NCI-H2196 (cell line): ENCODE data around the gene KCNK13.
"Not testable (repeated sequence)": the region's sequence is repeated elsewhere in the genome, so short reads cannot be mapped to it uniquely, and the experiment has no call there.

Experiments
- DNase-seq: peaks from one replicate; lab custom pipeline; 2025; ENCODE audit not compliant: unreplicated experiment; lab: John Stamatoyannopoulos, UW

The KCNK13 gene

DNA sequence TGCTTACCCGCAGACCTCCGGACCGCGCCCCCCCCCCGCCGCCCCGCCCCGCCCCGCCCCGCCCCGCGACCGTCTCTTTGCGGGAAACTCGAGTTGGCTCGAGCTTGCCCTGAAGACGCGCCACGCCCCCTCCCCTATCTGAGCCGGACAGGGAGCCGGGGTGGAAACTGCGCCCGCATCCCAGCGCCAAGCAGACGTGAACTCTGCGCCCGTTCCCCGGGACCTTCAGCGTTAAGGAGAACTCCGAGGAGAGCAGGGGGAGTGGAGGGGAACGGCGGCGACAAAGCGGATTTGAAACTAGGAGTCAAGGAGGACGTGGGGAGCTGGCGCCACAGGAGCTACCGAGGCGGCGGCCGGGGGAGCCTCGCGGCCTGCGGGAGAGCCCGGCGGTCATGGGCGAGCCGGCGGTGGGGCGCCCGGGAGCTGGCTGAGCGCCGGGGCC is at the start of gene KCNK13:
TSS of gene KCNK13 (plus strand) at position 310 of the 442 bp plus-strand sequence. CDS start 212 bp downstream, outside the sequence.
- DNase-seq, result no peak

DNA sequence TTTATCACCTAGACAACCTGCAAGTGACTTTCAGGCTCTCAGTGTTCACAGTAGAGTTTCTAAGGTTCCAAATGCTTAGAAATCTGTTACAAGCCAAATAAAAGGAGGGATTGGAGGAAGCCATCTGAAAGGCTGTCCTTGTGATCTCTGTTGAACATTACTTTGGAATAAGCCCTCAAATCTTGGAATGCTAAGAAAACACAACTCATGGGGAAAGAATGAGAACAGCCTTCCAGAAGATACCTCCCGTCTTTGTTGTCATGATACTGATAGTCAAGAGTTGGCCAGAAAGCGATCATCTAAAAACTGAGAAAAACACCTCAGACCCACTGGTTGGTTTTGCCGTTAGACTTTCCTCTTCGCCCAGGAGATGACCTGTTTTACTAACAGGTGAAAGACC is 44.4 kb upstream of the KCNK13 start:
- DNase-seq, result no peak

DNA sequence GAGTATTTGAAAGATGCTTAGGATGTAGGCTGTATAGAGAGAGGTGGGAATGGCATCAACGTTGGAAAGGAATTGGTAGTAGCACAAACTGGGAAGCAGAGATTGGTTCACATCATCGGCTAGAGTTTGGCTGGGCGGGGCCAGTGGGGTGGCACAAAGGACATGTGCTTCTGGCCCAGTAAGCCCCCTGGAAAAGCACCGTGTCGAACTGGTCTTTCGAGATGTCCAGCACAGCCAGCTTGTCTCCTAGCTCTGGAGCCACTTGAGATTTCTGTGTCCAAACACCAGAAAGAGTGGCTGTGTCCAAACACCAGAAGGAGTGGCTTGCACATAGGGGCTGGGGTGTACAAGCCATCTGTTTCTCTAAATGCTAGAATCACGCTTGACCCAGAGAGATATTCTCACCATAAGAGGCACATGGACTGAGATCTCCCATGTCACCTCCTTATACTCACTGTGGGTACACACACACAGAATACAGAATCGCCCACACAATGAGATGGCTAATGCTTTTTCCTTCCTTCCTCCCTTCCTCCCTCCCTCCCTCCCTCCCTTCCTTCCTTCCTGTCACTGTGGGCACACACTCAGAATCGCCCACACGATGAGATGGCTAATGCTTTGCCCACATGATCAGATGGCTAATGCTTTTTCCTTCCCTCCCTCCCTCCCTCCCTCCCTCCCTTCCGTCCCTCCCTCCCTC is 41.8 kb upstream of the KCNK13 start:
- DNase-seq, result no peak

DNA sequence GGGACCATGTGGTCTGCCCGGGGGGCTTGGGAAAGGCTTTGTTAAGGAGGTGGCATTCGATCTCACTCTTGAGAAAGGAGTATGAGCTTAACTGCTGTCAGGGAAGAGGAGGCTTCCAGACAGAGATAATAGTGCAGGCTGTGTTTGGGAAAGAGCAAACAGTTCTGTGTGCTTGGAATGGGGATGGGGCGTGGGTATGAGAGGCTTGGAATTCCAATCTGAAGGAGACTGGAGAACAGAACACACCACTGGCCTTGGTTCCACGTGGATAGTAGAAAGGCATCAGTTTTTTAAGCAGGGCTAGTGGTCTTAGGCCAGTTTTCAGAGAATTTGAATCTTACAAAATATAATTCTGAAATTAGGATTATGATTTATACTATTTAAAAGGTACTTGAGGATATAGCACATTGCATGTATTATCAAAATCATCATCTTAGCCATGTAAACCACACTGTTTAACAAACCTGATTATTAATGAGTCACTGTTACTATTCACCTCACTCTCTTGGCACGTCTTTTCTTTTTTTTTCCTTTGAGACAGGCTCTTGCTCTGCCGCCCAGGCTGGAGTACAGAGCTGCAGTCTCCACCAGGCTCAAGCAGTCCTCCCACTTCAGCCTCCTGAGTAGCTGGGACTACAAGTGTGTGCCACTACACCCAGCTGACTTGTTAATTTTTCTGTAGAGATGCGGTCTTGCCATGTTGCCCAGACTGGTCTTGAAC is 38.5 kb upstream of the KCNK13 start:
- no peak for DNase-seq

DNA sequence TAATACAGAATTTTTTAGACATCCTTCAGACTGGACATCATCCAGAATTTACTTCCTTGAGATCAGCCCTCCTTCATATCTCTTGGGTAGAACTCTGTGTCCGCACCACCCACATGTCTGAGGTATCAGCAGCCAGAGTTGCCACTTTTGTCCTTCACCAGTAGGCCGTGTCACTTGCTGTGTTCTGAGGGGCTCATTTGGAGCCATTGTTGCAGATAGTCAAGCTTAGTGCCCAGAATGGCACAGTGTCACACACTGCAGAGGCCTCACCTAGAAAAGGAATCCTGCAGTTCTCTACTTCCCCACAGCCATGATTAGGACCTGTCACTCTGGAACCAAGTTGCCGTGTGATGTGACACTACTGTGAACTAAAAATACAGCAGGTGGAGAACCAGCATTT is 36.9 kb upstream of the KCNK13 start:
- no peak for DNase-seq

DNA sequence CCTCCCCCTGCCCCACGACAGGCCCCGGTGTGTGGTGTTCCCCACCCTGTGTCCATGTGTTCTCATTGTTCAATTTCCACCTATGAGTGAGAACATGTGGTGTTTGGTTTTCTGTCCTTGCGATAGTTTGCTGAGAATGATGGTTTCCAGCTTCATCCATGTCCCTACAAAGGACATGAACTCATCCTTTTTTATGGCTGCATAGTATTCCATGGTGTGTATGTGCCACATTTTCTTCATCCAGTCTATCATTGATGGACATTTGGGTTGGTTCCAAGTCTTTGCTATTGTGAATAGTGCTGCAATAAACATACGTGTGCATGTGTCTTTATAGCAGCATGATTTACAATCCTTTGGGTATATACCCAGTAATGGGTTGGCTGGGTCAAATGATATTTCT is 35.2 kb upstream of the KCNK13 start:
- not testable (repeated sequence) for DNase-seq

DNA sequence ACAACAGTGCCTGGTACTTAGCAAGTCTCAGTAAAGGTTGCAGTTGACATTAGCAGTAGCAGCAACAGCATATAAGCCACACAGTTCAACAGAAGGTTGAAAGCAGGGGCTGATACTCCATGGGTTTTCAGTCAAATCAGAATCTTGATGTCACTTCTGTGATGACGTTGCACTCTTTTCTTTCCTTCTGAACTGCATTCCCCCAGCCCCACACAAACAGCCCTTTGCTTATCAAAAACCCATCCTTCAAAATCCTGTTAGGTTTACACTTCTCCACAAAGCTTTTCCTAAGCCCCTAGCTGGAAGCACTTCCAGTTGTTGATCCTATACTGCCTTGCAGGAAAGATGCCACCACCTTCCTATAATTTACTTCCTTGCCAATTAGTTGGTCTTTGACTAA is 34.0 kb upstream of the KCNK13 start:
- DNase-seq, result no peak

DNA sequence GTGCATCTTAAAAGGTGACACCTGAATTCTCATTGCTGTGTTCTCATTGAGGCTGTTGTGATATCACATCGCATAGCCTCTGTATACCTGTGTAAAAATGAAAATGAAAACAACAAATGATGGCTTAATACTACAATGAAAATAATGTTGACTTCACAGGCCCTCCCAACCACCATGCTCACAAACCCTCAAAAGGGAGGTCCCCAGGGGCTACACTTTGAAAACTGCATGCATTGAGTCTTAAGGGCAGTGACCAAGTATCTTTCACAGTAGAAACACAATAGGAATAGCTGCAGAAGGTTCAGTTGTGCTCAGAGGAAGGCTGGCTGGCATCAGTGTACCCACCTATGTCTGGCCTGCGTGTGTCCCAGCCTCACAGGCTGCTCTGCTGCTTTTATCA is 27.6 kb upstream of the KCNK13 start:
- no peak for DNase-seq

DNA sequence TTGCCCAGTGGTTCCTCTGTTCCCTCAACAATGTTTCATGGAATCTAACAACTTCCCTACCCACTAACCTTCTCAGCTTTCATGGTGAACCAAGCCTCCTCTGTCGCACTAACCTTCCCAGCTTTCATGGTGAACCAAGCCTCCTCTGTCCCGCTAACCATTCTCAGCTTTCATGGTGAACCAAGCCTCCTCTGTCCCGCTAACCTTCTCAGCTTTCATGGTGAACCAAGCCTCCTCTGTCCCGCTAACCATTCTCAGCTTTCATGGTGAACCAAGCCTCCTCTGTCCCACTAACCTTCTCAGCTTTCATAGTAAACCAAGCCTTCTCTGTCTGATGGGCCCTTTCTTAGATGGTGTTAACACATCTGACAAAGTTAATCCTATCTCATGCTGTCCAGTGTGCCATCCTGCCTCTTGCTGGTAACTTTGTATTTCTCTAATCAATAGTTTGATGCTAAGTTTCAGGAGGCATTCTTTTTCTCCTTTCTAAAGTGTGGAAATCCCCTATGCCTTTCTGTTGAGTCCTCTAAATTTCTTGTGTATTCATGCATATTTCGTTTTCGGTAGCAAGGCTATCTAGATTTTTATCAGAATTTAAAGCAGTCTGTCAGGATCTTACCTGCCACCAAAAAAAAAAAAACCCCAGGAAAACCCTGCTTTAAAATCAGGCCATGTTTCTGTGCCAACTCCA is 26.8 kb upstream of the KCNK13 start:
- no peak for DNase-seq

DNA sequence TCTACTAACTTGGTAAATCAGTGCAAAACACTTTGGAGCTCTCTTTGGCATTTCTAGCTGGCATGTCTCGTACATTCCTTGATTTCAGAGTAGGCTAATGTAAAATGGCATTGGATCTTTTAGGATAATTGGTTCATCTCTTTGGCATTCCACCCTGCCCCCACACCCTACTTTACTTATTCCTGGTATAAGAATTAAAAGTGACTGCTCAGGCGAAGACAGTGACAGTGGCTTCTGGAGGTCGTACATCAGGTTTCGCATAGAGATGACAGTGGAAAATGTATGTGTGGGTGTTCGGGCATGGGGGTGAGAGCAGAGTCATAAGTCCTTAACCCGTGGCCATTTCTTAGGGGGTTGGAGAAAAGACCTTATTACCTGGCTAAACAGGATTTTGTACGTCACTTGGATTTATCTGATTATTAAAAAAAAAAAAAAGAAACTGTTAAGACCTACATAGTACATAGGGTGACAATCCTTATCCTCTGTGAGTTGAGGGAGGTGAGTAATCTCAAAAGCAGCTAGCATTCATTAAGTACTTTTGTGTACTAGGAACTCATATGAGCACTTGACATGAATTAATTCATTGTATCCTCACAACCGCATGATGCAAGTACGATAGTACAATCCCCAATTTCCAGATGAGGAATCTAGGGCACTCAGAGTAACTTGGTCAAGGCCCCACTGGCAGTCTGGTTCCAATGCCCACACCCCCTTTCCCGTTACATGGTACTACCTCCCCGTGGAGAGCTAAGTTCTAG is 22.4 kb upstream of the KCNK13 start:
- no peak for DNase-seq

DNA sequence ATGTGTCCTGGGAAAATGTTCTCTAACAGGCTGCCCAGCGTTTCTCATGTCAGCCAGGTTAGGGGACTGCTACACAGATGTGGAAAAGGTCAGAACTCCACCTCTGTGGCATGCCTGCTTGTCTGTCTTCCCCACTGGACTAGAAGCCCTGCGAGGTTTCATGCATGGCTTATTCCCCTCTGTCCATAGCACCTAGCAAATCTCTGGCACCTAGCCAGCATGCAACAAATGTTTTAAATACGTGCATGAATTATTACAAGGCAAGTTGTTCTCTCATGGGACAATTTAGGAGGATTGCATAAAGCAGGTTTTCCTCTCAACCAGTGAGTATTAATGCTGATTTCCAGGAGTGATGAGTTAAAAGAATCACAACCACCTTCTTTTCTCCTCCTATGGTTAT is 21.4 kb upstream of the KCNK13 start:
- DNase-seq, result no peak

DNA sequence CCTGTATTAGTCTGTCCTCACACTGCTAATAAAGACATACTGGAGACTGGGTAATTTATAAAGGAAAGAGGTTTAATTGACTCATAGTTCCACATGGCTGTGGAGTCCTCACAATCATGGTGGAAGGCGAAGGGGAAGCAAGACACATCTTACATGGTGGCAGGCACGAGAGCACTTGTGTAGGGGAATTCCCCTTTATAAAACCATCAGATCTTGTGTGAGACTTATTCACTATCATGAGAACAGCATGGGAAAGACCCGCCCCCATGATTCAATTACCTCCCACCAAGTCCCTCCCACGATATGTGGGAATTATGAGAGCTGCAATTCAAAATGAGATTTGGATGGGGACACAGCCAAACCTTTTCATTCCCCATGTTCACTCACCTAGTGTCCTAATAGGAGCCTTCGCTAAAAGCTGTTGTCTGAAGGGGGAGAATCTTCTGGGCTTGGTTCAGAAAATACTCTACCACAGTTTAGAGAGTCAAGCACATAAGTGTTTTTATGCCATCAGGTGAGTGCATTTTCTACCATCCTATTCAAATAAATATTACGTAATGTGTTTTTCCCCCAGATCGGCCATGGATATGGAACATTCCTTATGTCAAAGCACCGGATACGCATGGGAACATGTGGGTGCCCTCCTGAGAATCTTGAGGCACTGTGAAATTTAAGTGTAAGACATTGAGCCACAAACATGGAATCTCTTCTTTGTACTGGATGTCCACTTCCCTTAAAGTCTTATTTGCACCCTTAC is 19.1 kb upstream of the KCNK13 start:
- no peak for DNase-seq

DNA sequence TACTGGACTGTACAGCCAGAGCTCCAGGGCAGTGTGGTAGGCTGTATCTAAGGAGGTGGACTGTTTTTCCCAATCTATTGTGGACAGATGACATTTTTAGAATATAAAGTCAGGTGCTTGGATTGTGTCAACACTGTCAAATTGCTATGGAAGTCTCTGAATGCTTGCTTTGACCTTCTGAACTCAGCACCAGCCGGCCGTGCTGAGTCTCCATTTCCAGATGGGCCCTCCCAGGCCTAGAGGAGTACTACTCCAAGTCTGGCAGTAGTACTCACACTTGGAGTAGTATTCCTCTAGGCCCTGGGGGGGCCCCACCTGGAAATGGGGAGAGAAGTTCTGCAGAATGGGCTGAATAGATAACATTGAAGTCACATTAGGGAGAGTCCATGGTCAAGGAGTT is 16.2 kb upstream of the KCNK13 start:
- DNase-seq, result no peak

DNA sequence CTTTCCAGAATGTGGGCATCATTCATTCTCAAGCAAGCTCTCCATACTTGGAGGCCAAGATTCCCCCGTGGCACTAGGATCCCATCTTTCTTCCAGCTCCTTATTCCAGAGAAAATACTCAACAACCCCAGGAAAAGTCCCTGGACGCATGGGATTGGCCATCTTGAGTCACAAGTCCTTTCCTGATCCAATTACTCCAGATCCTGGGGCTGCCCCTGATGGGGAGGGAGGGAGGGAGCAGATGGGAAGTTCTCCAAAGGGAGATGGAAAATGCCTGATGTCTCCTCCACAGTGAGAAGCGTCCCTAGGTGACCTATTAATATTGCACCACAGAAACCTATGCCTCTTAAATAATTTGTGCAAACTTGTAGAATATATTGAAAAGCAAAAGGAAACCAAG is 12.4 kb upstream of the KCNK13 start:
- no peak for DNase-seq

DNA sequence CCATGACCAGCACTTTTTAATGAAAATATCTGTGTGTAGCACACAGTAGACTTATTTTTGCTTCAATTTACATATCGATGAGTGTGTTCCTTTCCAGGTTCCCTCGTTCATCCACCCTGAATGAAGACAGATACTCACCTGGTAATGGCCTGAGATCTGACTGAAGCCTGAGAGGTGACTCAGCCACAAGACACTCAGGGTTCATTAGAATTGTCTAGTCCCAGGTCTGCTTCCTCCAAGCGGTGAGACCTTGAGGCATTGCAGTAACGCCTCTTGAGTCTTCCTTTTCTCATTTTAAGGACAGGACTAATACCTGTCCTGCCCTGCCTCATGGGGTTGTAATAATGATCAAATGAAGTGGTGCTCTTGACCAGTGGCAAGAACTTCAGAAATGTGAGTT is 11.5 kb upstream of the KCNK13 start:
- DNase-seq, result no peak

DNA sequence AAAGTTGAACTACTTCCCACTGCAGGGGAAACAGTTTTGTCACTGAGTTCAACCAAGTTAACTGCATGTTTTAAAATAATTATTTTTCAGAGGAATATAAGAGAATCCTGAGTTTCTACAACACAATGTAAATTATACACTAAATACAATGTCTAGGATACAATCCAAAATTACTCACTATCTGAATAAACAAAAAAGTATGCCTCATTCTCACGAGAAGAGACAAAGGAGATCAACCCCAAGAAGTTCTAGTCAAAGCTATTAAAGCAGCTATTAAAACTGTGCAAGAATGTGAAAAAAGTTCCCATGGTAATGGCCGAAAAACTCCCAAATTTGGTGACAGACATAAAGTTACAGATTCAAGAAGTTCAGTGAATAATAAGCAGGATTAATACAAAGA is 8.8 kb upstream of the KCNK13 start:
- no peak for DNase-seq

DNA sequence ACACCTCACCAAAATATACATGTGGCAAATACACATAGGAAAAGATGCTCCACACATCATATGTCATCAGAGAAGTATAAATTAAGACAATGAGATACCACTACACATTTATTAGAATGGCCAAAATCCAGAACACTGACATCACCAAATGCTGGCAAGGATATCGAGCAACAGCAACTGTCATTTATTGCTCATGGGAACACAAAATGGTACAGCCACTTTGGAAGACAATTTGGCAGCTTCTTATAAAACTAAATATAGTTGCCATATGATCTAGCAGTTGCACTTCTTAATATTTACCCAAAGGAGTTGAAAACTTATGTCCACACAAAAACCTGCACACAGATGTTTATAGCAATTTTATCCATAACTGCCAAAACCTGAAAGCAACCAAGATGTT is 7.0 kb upstream of the KCNK13 start:
- DNase-seq, result no peak

DNA sequence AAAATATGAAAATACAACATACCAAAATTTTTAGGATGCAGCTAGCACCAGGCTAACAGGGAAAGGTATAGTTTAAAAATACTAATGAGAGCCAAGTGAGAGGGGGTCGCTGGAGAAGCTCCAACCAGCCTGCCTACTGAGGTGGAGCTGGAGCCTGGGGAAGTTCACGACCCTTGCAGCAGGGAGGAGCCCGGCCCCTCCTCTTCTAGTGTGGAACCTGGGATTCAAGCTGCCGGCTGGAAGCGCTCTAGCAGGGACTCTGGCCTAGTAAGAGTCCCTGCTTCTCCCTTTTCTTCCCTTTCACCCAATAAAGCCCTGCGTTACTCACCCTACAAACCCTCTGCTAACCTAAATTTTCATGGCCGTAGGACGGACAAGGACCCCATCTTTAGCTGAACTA is 5.0 kb upstream of the KCNK13 start:
- DNase-seq, result no peak

DNA sequence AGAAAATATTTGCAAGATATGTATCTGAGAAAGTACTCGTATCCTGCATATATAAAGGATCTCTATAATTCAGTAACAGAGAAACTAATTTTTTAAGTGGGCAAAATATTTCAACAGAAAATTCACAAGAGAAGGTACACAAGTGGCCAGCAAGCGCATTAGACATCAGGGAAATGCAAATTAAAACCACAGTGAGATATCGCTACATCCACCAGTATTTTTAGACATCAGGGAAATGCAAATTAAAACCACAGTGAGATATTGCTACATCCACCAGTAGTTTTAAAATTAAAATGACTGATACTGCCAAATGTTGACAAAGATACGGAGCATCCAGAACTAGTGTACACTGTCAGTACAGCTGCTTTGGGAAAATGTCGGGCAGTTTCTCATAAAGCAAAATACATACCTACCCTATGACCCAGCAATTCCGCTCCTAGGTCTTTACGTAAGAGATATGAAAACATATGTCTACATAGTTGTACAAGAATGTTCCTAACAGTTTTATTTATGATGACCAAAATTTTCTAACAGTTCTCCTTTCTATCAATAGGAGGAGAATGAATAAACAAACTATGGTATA is 2.8 kb upstream of the KCNK13 start:
- DNase-seq, result no peak

DNA sequence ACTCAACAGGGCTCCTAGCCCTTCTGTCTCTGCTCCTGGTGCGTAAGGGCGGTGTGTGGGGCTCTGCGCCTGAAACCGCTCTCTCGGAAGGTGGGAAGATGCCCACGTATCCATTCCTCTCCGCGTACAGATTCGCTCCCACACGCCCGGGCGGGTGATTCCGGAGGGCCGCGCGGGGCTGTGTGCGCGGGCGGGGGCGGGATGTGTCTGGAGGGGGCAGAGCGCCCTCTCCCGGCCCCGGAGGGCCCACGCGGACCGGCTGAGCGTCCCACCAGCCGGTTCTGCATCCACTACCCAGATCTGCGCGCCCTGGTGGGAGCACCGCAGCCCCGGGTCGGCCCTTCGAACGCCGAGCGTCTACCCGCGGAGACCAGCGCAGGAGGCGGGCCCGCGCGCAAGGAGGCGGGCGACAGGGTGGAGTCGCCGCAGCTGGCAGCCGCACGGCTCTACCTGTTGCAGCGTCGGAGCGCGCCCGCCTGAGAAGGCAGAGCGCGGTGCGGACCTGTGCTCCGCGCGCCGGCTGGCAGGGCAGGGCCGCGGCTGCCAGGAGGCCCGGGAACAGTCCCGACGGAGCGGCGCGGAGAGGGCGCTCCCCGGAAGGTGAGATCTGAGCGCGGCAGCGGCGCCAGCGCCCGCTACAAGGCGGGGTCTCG is 1.4 kb upstream of the KCNK13 start:
- DNase-seq, result peak; percentile 36
